ENCODE results near the gene EYS.

Gene EYS

GRCh38 chr6:64736421-64736950, 970.5 kb downstream of the EYS start:
- Histone ChIP-seq H3K9me3 (ENCODE audit: control insufficient read depth, low read length) (no peaks in the 10 kb centered on the region), H3K4me3 (ENCODE audit: insufficient read depth in 1 of 2, low read depth in 1 of 2, low read length in 2 of 2) (no peak overlapping the region), H3K4me1 (ENCODE audit: control insufficient read depth, insufficient read depth, low read depth, low read length) (no peaks in the 10 kb centered on the region), H3K36me3 (ENCODE audit: control insufficient read depth in 1 of 2, insufficient read depth in 2 of 2, low read depth in 1 of 2, low read length in 2 of 2) (no peaks in the 10 kb centered on the region), H4K8ac (ENCODE audit: low read length) (no peak overlapping the region), H3K27me3 (ENCODE audit: control insufficient read depth in 1 of 2, insufficient read depth in 1 of 2, low read length in 2 of 2) (no peaks in the 10 kb centered on the region), H2BK120ac (ENCODE audit: low read depth, low read length) (no peak overlapping the region), H2AK5ac (ENCODE audit: low read length, severe bottlenecking) (no peak overlapping the region), H2BK12ac (ENCODE audit: low read length in 2 of 2) (no peak overlapping the region), H3K14ac (ENCODE audit: low read length in 2 of 2) (no peak overlapping the region), H3K4ac (ENCODE audit: low read depth in 1 of 2, low read length in 2 of 2) (no peak overlapping the region), H3K18ac (ENCODE audit: low read depth in 1 of 2, low read length in 2 of 2) (no peak overlapping the region), H2BK5ac (ENCODE audit: low read depth, low read length, poor library complexity, severe bottlenecking) (no peak overlapping the region), H3K9ac (ENCODE audit: low read length) (no peak overlapping the region), H3K23ac (ENCODE audit: low read length in 2 of 2) (no peak overlapping the region), H4K91ac (ENCODE audit: low read length) (no peak overlapping the region), H3K27ac (ENCODE audit: low read length, poor library complexity, severe bottlenecking) (no peak overlapping the region), H3K79me1 (replicated peaks; ENCODE audit: low read length, poor library complexity, severe bottlenecking) (no peaks in the 10 kb centered on the region), H3K4me2 (ENCODE audit: low read length, poor library complexity, severe bottlenecking) (no peak overlapping the region), H2AFZ (ENCODE audit: low read depth, low read length) (no peak overlapping the region), H2BK15ac (ENCODE audit: low read depth, poor library complexity, severe bottlenecking) (no peak overlapping the region)
- peak; percentile 15 for DNase-seq
- 100% methylated on average over 1 of the region's 4 CpGs for WGBS

- Histone ChIP-seq H3K4ac (ENCODE audit: low read depth in 1 of 2, low read length in 2 of 2) (peak overlapping the region in 1 of 2 experiments; percentile 30), H3K79me1 (replicated peaks; ENCODE audit: low read length, poor library complexity, severe bottlenecking) (no peaks in the 10 kb centered on the region), H3K36me3 (ENCODE audit: control insufficient read depth in 1 of 2, insufficient read depth in 2 of 2, low read depth in 1 of 2, low read length in 2 of 2) (no peaks in the 10 kb centered on the region), H3K27ac (ENCODE audit: low read length, poor library complexity, severe bottlenecking) (no peak overlapping the region), H2BK15ac (ENCODE audit: low read depth, poor library complexity, severe bottlenecking) (no peak overlapping the region), H3K4me1 (ENCODE audit: control insufficient read depth, insufficient read depth, low read depth, low read length) (no peaks in the 10 kb centered on the region), H3K9me3 (ENCODE audit: control insufficient read depth, low read length) (no peaks in the 10 kb centered on the region), H2BK120ac (ENCODE audit: low read depth, low read length) (no peak overlapping the region), H3K4me2 (ENCODE audit: low read length, poor library complexity, severe bottlenecking) (no peak overlapping the region), H2AFZ (ENCODE audit: low read depth, low read length) (no peak overlapping the region), H3K27me3 (ENCODE audit: control insufficient read depth in 1 of 2, insufficient read depth in 1 of 2, low read length in 2 of 2) (no peaks in the 10 kb centered on the region), H2BK5ac (ENCODE audit: low read depth, low read length, poor library complexity, severe bottlenecking) (no peak overlapping the region), H3K18ac (ENCODE audit: low read depth in 1 of 2, low read length in 2 of 2) (peak overlapping the region in 1 of 2 experiments; percentile 66), H3K9ac (ENCODE audit: low read length) (no peak overlapping the region), H2AK5ac (ENCODE audit: low read length, severe bottlenecking) (no peak overlapping the region), H3K4me3 (ENCODE audit: insufficient read depth in 1 of 2, low read depth in 1 of 2, low read length in 2 of 2) (no peak overlapping the region), H3K23ac (ENCODE audit: low read length in 2 of 2) (no peak overlapping the region), H2BK12ac (ENCODE audit: low read length in 2 of 2) (peak overlapping the region in 1 of 2 experiments; percentile 71), H4K8ac (ENCODE audit: low read length) (no peak overlapping the region), H4K91ac (ENCODE audit: low read length) (no peak overlapping the region), H3K14ac (ENCODE audit: low read length in 2 of 2) (peak overlapping the region in 1 of 2 experiments; percentile 55)
- DNase-seq = peak; percentile 22
- 97% methylated on average over 4 of the region's 4 CpGs for WGBS
Observed at GRCh38 chr6:64733433-64733832, 973.6 kb downstream of the EYS start.

GRCh38 chr6:64732888-64733287, 974.1 kb downstream of the EYS start:
- peak overlapping the region in 1 of 2 experiments; percentile 3 for H3K14ac ChIP-seq (ENCODE audit: low read length in 2 of 2)
- peak overlapping the region; percentile 37 to 66 for H3K18ac ChIP-seq (ENCODE audit: low read depth in 1 of 2, low read length in 2 of 2)
- no peak overlapping the region for H2AK5ac ChIP-seq (ENCODE audit: low read length, severe bottlenecking)
- no peaks in the 10 kb centered on the region for H3K27me3 ChIP-seq (ENCODE audit: control insufficient read depth in 1 of 2, insufficient read depth in 1 of 2, low read length in 2 of 2)
- no peaks in the 10 kb centered on the region for H3K36me3 ChIP-seq (ENCODE audit: control insufficient read depth in 1 of 2, insufficient read depth in 2 of 2, low read depth in 1 of 2, low read length in 2 of 2)
- H3K79me1 ChIP-seq (replicated peaks; ENCODE audit: low read length, poor library complexity, severe bottlenecking) = no peaks in the 10 kb centered on the region
- H2BK15ac ChIP-seq (ENCODE audit: low read depth, poor library complexity, severe bottlenecking) = no peak overlapping the region
- H3K4me2 ChIP-seq (ENCODE audit: low read length, poor library complexity, severe bottlenecking) = no peak overlapping the region
- no peaks in the 10 kb centered on the region for H3K9me3 ChIP-seq (ENCODE audit: control insufficient read depth, low read length)
- no peak overlapping the region for H4K8ac ChIP-seq (ENCODE audit: low read length)
- no peak overlapping the region for H3K23ac ChIP-seq (ENCODE audit: low read length in 2 of 2)
- no peak overlapping the region for H2BK120ac ChIP-seq (ENCODE audit: low read depth, low read length)
- no peak overlapping the region for H2BK5ac ChIP-seq (ENCODE audit: low read depth, low read length, poor library complexity, severe bottlenecking)
- H3K27ac ChIP-seq (ENCODE audit: low read length, poor library complexity, severe bottlenecking) = no peak overlapping the region
- H2AFZ ChIP-seq (ENCODE audit: low read depth, low read length) = no peak overlapping the region
- H3K4me3 ChIP-seq (ENCODE audit: insufficient read depth in 1 of 2, low read depth in 1 of 2, low read length in 2 of 2) = no peak overlapping the region
- H3K4me1 ChIP-seq (ENCODE audit: control insufficient read depth, insufficient read depth, low read depth, low read length) = no peaks in the 10 kb centered on the region
- no peak overlapping the region for H3K9ac ChIP-seq (ENCODE audit: low read length)
- H4K91ac ChIP-seq (ENCODE audit: low read length) = no peak overlapping the region
- H2BK12ac ChIP-seq (ENCODE audit: low read length in 2 of 2) = peak overlapping the region in 1 of 2 experiments; percentile 71
- DNase-seq = peak; percentile 59
- no peak overlapping the region for H3K4ac ChIP-seq (ENCODE audit: low read depth in 1 of 2, low read length in 2 of 2)

GRCh38 chr6:64729522-64729921, 977.5 kb downstream of the EYS start:
- Histone ChIP-seq H3K9me3 (ENCODE audit: control insufficient read depth, low read length) (no peaks in the 10 kb centered on the region), H4K91ac (ENCODE audit: low read length) (no peak overlapping the region), H3K23ac (ENCODE audit: low read length in 2 of 2) (no peak overlapping the region), H3K4ac (ENCODE audit: low read depth in 1 of 2, low read length in 2 of 2) (no peak overlapping the region), H2AFZ (ENCODE audit: low read depth, low read length) (no peak overlapping the region), H4K8ac (ENCODE audit: low read length) (no peak overlapping the region), H3K79me1 (replicated peaks; ENCODE audit: low read length, poor library complexity, severe bottlenecking) (no peaks in the 10 kb centered on the region), H3K36me3 (ENCODE audit: control insufficient read depth in 1 of 2, insufficient read depth in 2 of 2, low read depth in 1 of 2, low read length in 2 of 2) (no peaks in the 10 kb centered on the region), H3K18ac (ENCODE audit: low read depth in 1 of 2, low read length in 2 of 2) (no peak overlapping the region), H3K4me1 (ENCODE audit: control insufficient read depth, insufficient read depth, low read depth, low read length) (no peaks in the 10 kb centered on the region), H3K4me3 (ENCODE audit: insufficient read depth in 1 of 2, low read depth in 1 of 2, low read length in 2 of 2) (no peak overlapping the region), H2BK12ac (ENCODE audit: low read length in 2 of 2) (no peak overlapping the region), H2BK120ac (ENCODE audit: low read depth, low read length) (no peak overlapping the region), H3K9ac (ENCODE audit: low read length) (no peak overlapping the region), H3K27me3 (ENCODE audit: control insufficient read depth in 1 of 2, insufficient read depth in 1 of 2, low read length in 2 of 2) (no peaks in the 10 kb centered on the region), H2BK5ac (ENCODE audit: low read depth, low read length, poor library complexity, severe bottlenecking) (no peak overlapping the region), H3K14ac (ENCODE audit: low read length in 2 of 2) (no peak overlapping the region), H3K27ac (ENCODE audit: low read length, poor library complexity, severe bottlenecking) (no peak overlapping the region), H2AK5ac (ENCODE audit: low read length, severe bottlenecking) (no peak overlapping the region), H2BK15ac (ENCODE audit: low read depth, poor library complexity, severe bottlenecking) (no peak overlapping the region), H3K4me2 (ENCODE audit: low read length, poor library complexity, severe bottlenecking) (no peak overlapping the region)
- 93% methylated on average over 1 of the region's 4 CpGs for WGBS
- no peak for DNase-seq

Measured in mesenchymal stem cell (in vitro differentiated cells and primary cell).